Measurements from ENCODE around the gene EXTL2. TPM values are rescaled to one million over a fixed set of nuclear protein-coding genes. Genes with fewer than 3 reads are reported as not detected.

EXTL2 gene
- total RNA-seq, 2 donors from 2014 or later = 4.8 to 7.2 TPM

DNA sequence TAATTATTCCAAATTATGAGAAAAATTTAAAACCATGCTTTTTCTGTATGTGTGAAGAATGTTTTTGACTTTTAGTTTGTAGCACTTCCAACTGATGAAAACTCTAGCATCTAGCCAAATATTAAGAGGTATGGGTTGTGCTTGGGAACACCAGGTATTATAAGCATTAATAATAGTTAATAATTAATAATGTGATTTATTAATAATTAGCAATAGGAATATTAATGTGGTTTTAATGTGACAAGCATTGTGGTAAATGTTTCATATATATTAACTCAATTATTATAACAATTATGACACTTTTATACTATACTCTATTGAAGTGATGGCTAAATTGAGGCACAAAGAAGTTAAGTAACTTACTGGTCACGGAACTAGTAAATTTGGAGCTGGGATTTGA, 9.1 kb upstream of the EXTL2 start:
- Histone ChIP-seq H3K9ac (ENCODE audit: low read depth in 2 of 2, low read length in 2 of 2) (no peak overlapping the region), H3K36me3 (peaks cover 5% of the 10 kb centered on the region), H3K9me3 (no peaks in the 10 kb centered on the region), H3K4me3 (no peak overlapping the region), H3K27ac (no peak overlapping the region), H3K27me3 (no peaks in the 10 kb centered on the region), H3K4me1 (no peaks in the 10 kb centered on the region)
- TF ChIP-seq CTCF (IDR thresholded peaks at IDR 0.05) = no peak
- DNase-seq = no peak
- intact Hi-C loops (cut with DNase I) = no loop called here

GRCh38 chr1:100902365-100902764, 7.7 kb upstream of the EXTL2 start:
- Histone ChIP-seq H3K36me3 (peaks cover 5% of the 10 kb centered on the region), H3K9me3 (no peaks in the 10 kb centered on the region), H3K27me3 (no peaks in the 10 kb centered on the region), H3K4me1 (no peaks in the 10 kb centered on the region), H3K27ac (no peak overlapping the region), H3K9ac (ENCODE audit: low read depth in 2 of 2, low read length in 2 of 2) (no peak overlapping the region), H3K4me3 (no peak overlapping the region)
- no peak for TF ChIP-seq CTCF (IDR thresholded peaks at IDR 0.05)
- intact Hi-C loops (cut with DNase I) = no loop called here
- no peak for DNase-seq

GRCh38 chr1:100896481-100896982, 1.9 kb upstream of the EXTL2 start:
- DNase-seq = peak; percentile 54
- Histone ChIP-seq H3K9ac (ENCODE audit: low read depth in 2 of 2, low read length in 2 of 2) (peak overlapping the region; percentile 93 to 97), H3K27me3 (no peaks in the 10 kb centered on the region), H3K4me3 (peak overlapping the region; percentile 68), H3K27ac (peak overlapping the region; percentile 95), H3K36me3 (no peaks in the 10 kb centered on the region), H3K4me1 (no peaks in the 10 kb centered on the region), H3K9me3 (no peaks in the 10 kb centered on the region)
- no peak for TF ChIP-seq CTCF (IDR thresholded peaks at IDR 0.05)
- intact Hi-C loops (cut with DNase I) = no loop called here

DNA sequence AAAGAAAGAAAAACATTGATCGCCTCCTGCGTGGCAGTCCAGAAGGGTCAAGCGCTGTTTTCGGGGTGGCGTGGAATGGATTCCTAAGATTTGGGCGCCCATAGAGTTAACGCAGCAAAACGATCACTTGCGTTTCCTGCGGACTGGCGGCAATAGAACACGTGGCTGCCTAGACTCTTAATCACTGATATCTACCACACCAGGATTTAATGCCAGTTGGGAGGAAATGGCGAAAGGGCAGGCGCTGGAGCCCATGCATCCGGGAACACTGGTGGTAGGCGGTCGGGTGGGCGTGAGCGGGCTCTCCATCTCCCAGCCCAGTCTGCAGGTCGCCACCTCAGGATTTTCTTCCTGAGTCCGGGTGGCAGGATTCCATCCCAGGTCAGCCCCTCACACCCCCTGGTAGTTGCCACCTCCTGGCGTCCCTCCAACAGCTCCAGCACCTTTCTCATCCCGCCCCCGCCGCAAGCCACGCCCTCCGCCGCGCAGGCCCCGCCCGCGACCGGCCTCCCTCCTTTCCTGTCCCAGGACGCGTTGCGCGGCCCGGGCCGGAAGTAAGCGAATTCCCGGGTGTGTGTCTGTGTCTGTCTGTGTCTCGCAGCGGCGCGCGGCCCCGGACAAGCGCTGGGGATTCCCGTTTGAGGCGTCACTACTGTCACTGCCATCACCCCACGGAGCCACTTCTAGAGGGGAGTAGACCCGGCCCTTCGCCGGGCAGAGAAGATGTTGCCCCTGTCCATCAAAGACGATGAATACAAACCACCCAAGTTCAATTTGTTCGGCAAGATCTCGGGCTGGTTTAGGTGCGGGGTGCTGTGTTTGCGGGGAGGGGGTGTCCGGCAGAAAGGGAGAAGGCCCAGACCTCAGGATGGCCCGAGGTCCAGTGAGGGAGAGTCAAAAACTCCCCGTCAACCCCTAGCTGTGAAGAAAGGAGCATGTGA, 1.2 kb upstream of the EXTL2 start, which contains the start of gene SLC30A7:
TSS of gene SLC30A7 (plus strand) at position 551 of the 941 bp plus-strand sequence. CDS start at position 724, 173 bp downstream.
- Histone ChIP-seq H3K4me1 (no peaks in the 10 kb centered on the region), H3K4me3 (peak within 1 kb of the TSS; percentile 68), H3K36me3 (no peaks in the 10 kb centered on the region), H3K27ac (peak within 1 kb of the TSS; percentile 95), H3K9me3 (no peaks in the 10 kb centered on the region), H3K9ac (ENCODE audit: low read depth in 2 of 2, low read length in 2 of 2) (peak within 1 kb of the TSS; percentile 93 to 97), H3K27me3 (no peaks in the 10 kb centered on the region)
- TF ChIP-seq CTCF (IDR thresholded peaks at IDR 0.05) = no peak
- DNase-seq = peak; percentile 98
- intact Hi-C loops (cut with DNase I) = no loop called here

GRCh38 chr1:100893718-100894117, 924 bp downstream of the EXTL2 start:
- no peaks in the 10 kb centered on the region for H3K4me1 ChIP-seq
- H3K36me3 ChIP-seq = no peaks in the 10 kb centered on the region
- DNase-seq = no peak
- H3K4me3 ChIP-seq = no peak overlapping the region
- intact Hi-C loops (cut with DNase I) = no loop called here
- TF ChIP-seq CTCF (IDR thresholded peaks at IDR 0.05) = no peak
- no peak overlapping the region for H3K9ac ChIP-seq (ENCODE audit: low read depth in 2 of 2, low read length in 2 of 2)
- no peak overlapping the region for H3K27ac ChIP-seq
- H3K9me3 ChIP-seq = no peaks in the 10 kb centered on the region
- no peaks in the 10 kb centered on the region for H3K27me3 ChIP-seq

Data from colonic mucosa (tissue), 4 donors.